ENCODE measurements around the gene ASXL1.
A peak's percentile ranks its signal among the peaks of the same experiment; 100 is the strongest.

ASXL1 gene

GRCh38 chr20:32455171-32455900 lies 97.2 kb downstream of the ASXL1 start:
- no peak for DNase-seq (ENCODE audit: low spot score in 2 of 2)
- no peaks in the 10 kb centered on the region for H3K4me1 ChIP-seq
- in situ Hi-C loops (cut with MboI; ENCODE audit: low sequenced_read_pairs), result no loop called here
- peaks cover 10% of the 10 kb centered on the region; the same call in 1 of the 2 replicates for H3K36me3 ChIP-seq (replicated peaks)
- H3K4me3 ChIP-seq, result no peak overlapping the region
- H3K9me3 ChIP-seq, result no peaks in the 10 kb centered on the region
- H3K27me3 ChIP-seq (ENCODE audit: low read depth), result no peaks in the 10 kb centered on the region

- no peak for DNase-seq (ENCODE audit: low spot score in 2 of 2)
- Histone ChIP-seq H3K4me1 (no peaks in the 10 kb centered on the region), H3K36me3 (replicated peaks) (peaks cover 10% of the 10 kb centered on the region; the same call in 1 of the 2 replicates), H3K27me3 (ENCODE audit: low read depth) (no peaks in the 10 kb centered on the region), H3K9me3 (no peaks in the 10 kb centered on the region), H3K4me3 (no peak overlapping the region)
- in situ Hi-C loops (cut with MboI; ENCODE audit: low sequenced_read_pairs), result no loop called here
Observed at GRCh38 chr20:32455901-32456701, 98.0 kb downstream of the ASXL1 start.

GRCh38 chr20:32456869-32457478 lies 98.8 kb downstream of the ASXL1 start:
- H3K9me3 ChIP-seq, result no peaks in the 10 kb centered on the region
- H3K36me3 ChIP-seq (replicated peaks), result peaks cover 6% of the 10 kb centered on the region; the same call in 1 of the 2 replicates
- no peak overlapping the region for H3K4me3 ChIP-seq
- DNase-seq (ENCODE audit: low spot score in 2 of 2), result peak in 1 of 2 experiments; percentile 54
- H3K27me3 ChIP-seq (ENCODE audit: low read depth), result no peaks in the 10 kb centered on the region
- no peaks in the 10 kb centered on the region for H3K4me1 ChIP-seq
- in situ Hi-C loops (cut with MboI; ENCODE audit: low sequenced_read_pairs), result no loop called here

GRCh38 chr20:32457479-32457986 lies 99.4 kb downstream of the ASXL1 start:
- Histone ChIP-seq H3K4me3 (no peak overlapping the region), H3K9me3 (no peaks in the 10 kb centered on the region), H3K4me1 (no peaks in the 10 kb centered on the region), H3K36me3 (replicated peaks) (peaks cover 3% of the 10 kb centered on the region; the same call in 1 of the 2 replicates), H3K27me3 (ENCODE audit: low read depth) (no peaks in the 10 kb centered on the region)
- peak in 1 of 2 experiments; percentile 27 for DNase-seq (ENCODE audit: low spot score in 2 of 2)
- in situ Hi-C loops (cut with MboI; ENCODE audit: low sequenced_read_pairs), result no loop called here

- no peaks in the 10 kb centered on the region for H3K36me3 ChIP-seq (replicated peaks)
- no peaks in the 10 kb centered on the region for H3K4me1 ChIP-seq
- no peak overlapping the region for H3K4me3 ChIP-seq
- no peaks in the 10 kb centered on the region for H3K9me3 ChIP-seq
- no peaks in the 10 kb centered on the region for H3K27me3 ChIP-seq (ENCODE audit: low read depth)
- in situ Hi-C loops (cut with MboI; ENCODE audit: low sequenced_read_pairs), result no loop called here
- DNase-seq (ENCODE audit: low spot score in 2 of 2), result no peak
Observed at GRCh38 chr20:32458061-32458836, 100.1 kb downstream of the ASXL1 start.

- H3K4me3 ChIP-seq, result no peak overlapping the region
- no peaks in the 10 kb centered on the region for H3K36me3 ChIP-seq (replicated peaks)
- no peaks in the 10 kb centered on the region; the same call in 1 of the 2 replicates for H3K4me1 ChIP-seq
- no peak for DNase-seq (ENCODE audit: low spot score in 2 of 2)
- H3K27me3 ChIP-seq (ENCODE audit: low read depth), result no peaks in the 10 kb centered on the region
- in situ Hi-C loops (cut with MboI; ENCODE audit: low sequenced_read_pairs), result no loop called here
- H3K9me3 ChIP-seq, result no peaks in the 10 kb centered on the region
Observed at GRCh38 chr20:32458837-32459220, 100.7 kb downstream of the ASXL1 start.

GRCh38 chr20:32460231-32460630 lies 102.1 kb downstream of the ASXL1 start:
- no peaks in the 10 kb centered on the region for H3K9me3 ChIP-seq
- in situ Hi-C loops (cut with MboI; ENCODE audit: low sequenced_read_pairs), result no loop called here
- no peak for DNase-seq (ENCODE audit: low spot score in 2 of 2)
- H3K36me3 ChIP-seq (replicated peaks), result no peaks in the 10 kb centered on the region
- H3K27me3 ChIP-seq (ENCODE audit: low read depth), result no peaks in the 10 kb centered on the region
- no peak overlapping the region for H3K4me3 ChIP-seq
- H3K4me1 ChIP-seq, result no peaks in the 10 kb centered on the region; the same call in 1 of the 2 replicates

GRCh38 chr20:32460683-32461320 lies 102.7 kb downstream of the ASXL1 start:
- in situ Hi-C loops (cut with MboI; ENCODE audit: low sequenced_read_pairs), result no loop called here
- Histone ChIP-seq H3K4me1 (no peaks in the 10 kb centered on the region; the same call in 1 of the 2 replicates), H3K4me3 (no peak overlapping the region), H3K36me3 (replicated peaks) (no peaks in the 10 kb centered on the region), H3K9me3 (no peaks in the 10 kb centered on the region), H3K27me3 (ENCODE audit: low read depth) (no peaks in the 10 kb centered on the region)
- DNase-seq (ENCODE audit: low spot score in 2 of 2), result no peak

- no peaks in the 10 kb centered on the region for H3K9me3 ChIP-seq
- DNase-seq (ENCODE audit: low spot score in 2 of 2), result no peak
- in situ Hi-C loops (cut with MboI; ENCODE audit: low sequenced_read_pairs), result no loop called here
- no peaks in the 10 kb centered on the region for H3K36me3 ChIP-seq (replicated peaks)
- H3K27me3 ChIP-seq (ENCODE audit: low read depth), result no peaks in the 10 kb centered on the region
- no peak overlapping the region for H3K4me3 ChIP-seq
- no peaks in the 10 kb centered on the region; the same call in 1 of the 2 replicates for H3K4me1 ChIP-seq
Observed at GRCh38 chr20:32461836-32462600, 103.9 kb downstream of the ASXL1 start.

- H3K27me3 ChIP-seq (ENCODE audit: low read depth), result no peaks in the 10 kb centered on the region
- no peak overlapping the region for H3K4me3 ChIP-seq
- in situ Hi-C loops (cut with MboI; ENCODE audit: low sequenced_read_pairs), result no loop called here
- no peaks in the 10 kb centered on the region for H3K36me3 ChIP-seq (replicated peaks)
- no peaks in the 10 kb centered on the region; the same call in 1 of the 2 replicates for H3K4me1 ChIP-seq
- no peak for DNase-seq (ENCODE audit: low spot score in 2 of 2)
- no peaks in the 10 kb centered on the region for H3K9me3 ChIP-seq
Observed at GRCh38 chr20:32462900-32463641, 104.9 kb downstream of the ASXL1 start.

- Histone ChIP-seq H3K27me3 (ENCODE audit: low read depth) (no peaks in the 10 kb centered on the region), H3K4me3 (no peak overlapping the region), H3K9me3 (no peaks in the 10 kb centered on the region), H3K36me3 (replicated peaks) (no peaks in the 10 kb centered on the region), H3K4me1 (no peaks in the 10 kb centered on the region; the same call in 1 of the 2 replicates)
- no peak for DNase-seq (ENCODE audit: low spot score in 2 of 2)
- in situ Hi-C loops (cut with MboI; ENCODE audit: low sequenced_read_pairs), result no loop called here
Observed at GRCh38 chr20:32463642-32464400, 105.7 kb downstream of the ASXL1 start.
